Duodenal mucosa (tissue), 2 donors: ENCODE measurements around the gene IL24.

ENCODE experiments used
- H3K27ac ChIP-seq: one replicate; pipeline ENCODE4 v1.7.0; 2013; ENCODE audit warnings: low read depth, low read length
- H3K27me3 ChIP-seq, 2 donors: one replicate each; pipeline ENCODE4 v1.7.0; 2013; ENCODE audit warnings: low read length in 2 of 2, control low read depth in 1 of 2; ENCODE audit not compliant: insufficient read depth in 2 of 2, control insufficient read depth in 1 of 2
- H3K36me3 ChIP-seq, 2 donors: one replicate each; pipeline ENCODE4 v1.7.0; 2013; ENCODE audit warnings: low read length in 2 of 2, control low read depth in 1 of 2; ENCODE audit not compliant: insufficient read depth in 2 of 2, control insufficient read depth in 1 of 2
- H3K4me1 ChIP-seq, 2 donors: one replicate each; pipeline ENCODE4 v1.7.0; 2013; ENCODE audit warnings: low read length in 2 of 2, control low read depth in 1 of 2; ENCODE audit not compliant: insufficient read depth in 2 of 2, control insufficient read depth in 1 of 2
- H3K4me3 ChIP-seq, 2 donors: one replicate each; pipeline ENCODE4 v1.7.0; 2013; ENCODE audit warnings: low read length in 2 of 2, low read depth in 1 of 2
- H3K9ac ChIP-seq, 2 donors: one replicate each; pipeline ENCODE4 v1.7.0; 2013; ENCODE audit warnings: low read length in 2 of 2, low read depth in 1 of 2
- H3K9me3 ChIP-seq, 2 donors: one replicate each; pipeline ENCODE4 v1.7.0; 2013; ENCODE audit warnings: low read length in 2 of 2, control low read depth in 1 of 2; ENCODE audit not compliant: control insufficient read depth in 1 of 2

Gene IL24

GRCh38 chr1:206860165-206860564 is 37.1 kb upstream of the IL24 start:
- Histone ChIP-seq H3K27ac (no peak overlapping the region), H3K9me3 (no peaks in the 10 kb centered on the region), H3K36me3 (no peaks in the 10 kb centered on the region), H3K4me3 (no peak overlapping the region), H3K4me1 (no peaks in the 10 kb centered on the region), H3K27me3 (peaks cover 3 to 6% of the 10 kb centered on the region in 2 donors), H3K9ac (no peak overlapping the region)

DNA sequence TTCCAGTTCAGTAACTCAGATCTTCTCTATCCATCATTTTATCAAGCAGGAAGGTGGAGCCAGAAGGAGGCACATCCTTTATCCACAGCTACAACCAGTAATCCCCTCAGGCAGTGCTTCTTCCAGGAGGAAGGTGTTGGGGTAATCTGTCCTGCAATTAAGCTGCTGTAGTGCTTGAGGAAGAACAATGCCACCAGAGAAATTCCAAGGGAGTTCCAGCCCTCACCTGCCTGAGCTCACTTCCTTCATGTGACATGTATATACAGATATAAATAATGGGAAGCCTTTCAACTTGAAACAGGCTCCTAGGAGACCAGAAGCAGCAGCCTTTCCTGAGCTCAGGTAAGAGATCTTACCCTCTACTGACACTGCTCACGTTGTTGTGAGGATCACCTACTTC is 34.0 kb upstream of the IL24 start:
- H3K4me1 ChIP-seq: no peaks in the 10 kb centered on the region
- H3K36me3 ChIP-seq: no peaks in the 10 kb centered on the region
- no peak overlapping the region for H3K27ac ChIP-seq
- no peak overlapping the region for H3K9ac ChIP-seq
- H3K4me3 ChIP-seq: no peak overlapping the region
- no peaks in the 10 kb centered on the region for H3K9me3 ChIP-seq
- H3K27me3 ChIP-seq: peaks cover 6 to 7% of the 10 kb centered on the region in 2 donors

- Histone ChIP-seq H3K27me3 (peaks cover 7 to 8% of the 10 kb centered on the region in 2 donors), H3K9me3 (no peaks in the 10 kb centered on the region), H3K4me1 (no peaks in the 10 kb centered on the region), H3K36me3 (no peaks in the 10 kb centered on the region), H3K27ac (no peak within 1 kb of the TSS), H3K4me3 (no peak within 1 kb of the TSS), H3K9ac (no peak within 1 kb of the TSS)
Measured at GRCh38 chr1:206864939-206865671, 32.1 kb upstream of the IL24 start, which contains the start of gene IL20. TSS of gene IL20 (plus strand) at chr1:206865623. CDS start at chr1:206865853, 230 bp downstream.

DNA sequence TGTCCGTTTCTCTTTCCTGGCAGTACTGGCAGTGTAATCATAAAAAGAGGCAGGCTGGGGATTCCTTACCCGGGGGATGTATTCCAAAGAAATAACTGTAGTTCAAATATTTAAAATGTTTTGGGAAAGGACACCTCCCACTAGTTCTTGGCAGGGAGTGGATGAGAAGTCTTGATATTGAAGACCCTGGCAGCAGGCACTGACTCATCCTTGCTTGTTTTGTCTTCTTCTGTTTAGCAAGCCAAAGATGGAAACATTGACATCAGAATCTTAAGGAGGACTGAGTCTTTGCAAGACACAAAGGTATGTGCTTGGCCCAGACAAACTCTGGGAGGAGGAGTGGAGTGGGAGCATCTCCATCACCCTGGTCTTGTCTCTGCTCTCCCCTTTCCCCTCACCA is 31.2 kb upstream of the IL24 start:
- no peak overlapping the region for H3K9ac ChIP-seq
- no peak overlapping the region for H3K27ac ChIP-seq
- H3K4me3 ChIP-seq: no peak overlapping the region
- no peaks in the 10 kb centered on the region for H3K36me3 ChIP-seq
- H3K27me3 ChIP-seq: peaks cover 4 to 7% of the 10 kb centered on the region in 2 donors
- no peaks in the 10 kb centered on the region for H3K9me3 ChIP-seq
- no peaks in the 10 kb centered on the region for H3K4me1 ChIP-seq

GRCh38 chr1:206867239-206867638 is 30.0 kb upstream of the IL24 start:
- Histone ChIP-seq H3K9me3 (peaks cover 2 to 4% of the 10 kb centered on the region in 2 donors), H3K27ac (no peak overlapping the region), H3K4me1 (no peaks in the 10 kb centered on the region), H3K4me3 (no peak overlapping the region), H3K36me3 (no peaks in the 10 kb centered on the region), H3K9ac (no peak overlapping the region), H3K27me3 (peaks cover 2 to 7% of the 10 kb centered on the region in 2 donors)

DNA sequence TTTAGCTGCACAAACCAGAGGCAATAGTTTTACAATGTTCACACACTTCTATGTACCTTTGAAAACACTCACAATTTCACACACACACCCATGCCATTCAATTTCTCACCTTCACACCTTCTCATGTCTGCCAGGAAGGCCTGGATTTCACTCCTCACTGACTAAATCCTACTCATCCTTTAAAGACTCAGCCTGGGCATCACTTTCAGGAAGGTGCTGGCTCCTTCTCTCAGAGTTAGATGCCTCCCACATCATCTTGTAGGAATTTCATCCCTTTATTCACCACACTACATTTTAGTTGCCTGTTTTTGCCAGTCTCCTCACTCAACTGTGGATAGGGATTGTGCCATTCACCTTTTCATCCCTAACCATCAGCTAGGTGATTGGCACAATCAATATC is 29.5 kb upstream of the IL24 start:
- Histone ChIP-seq H3K4me1 (no peaks in the 10 kb centered on the region), H3K27ac (no peak overlapping the region), H3K4me3 (no peak overlapping the region), H3K9ac (no peak overlapping the region), H3K9me3 (peaks cover 2 to 7% of the 10 kb centered on the region in 2 donors), H3K27me3 (peaks cover 2 to 7% of the 10 kb centered on the region in 2 donors), H3K36me3 (no peaks in the 10 kb centered on the region)

DNA sequence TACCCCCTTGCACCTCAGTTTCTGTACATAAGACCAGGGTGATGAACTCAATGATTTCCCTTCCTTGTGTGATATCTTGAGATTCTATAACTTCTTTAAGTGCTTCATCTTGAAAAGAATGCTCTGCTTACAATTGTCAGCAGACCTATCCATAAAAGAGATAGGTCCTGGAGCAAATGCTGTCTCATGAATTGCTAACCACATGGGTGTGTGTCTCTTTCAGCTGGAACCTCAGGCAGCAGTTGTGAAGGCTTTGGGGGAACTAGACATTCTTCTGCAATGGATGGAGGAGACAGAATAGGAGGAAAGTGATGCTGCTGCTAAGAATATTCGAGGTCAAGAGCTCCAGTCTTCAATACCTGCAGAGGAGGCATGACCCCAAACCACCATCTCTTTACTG is 29.0 kb upstream of the IL24 start:
- H3K9me3 ChIP-seq: peaks cover 2 to 7% of the 10 kb centered on the region in 2 donors
- peaks cover 2 to 7% of the 10 kb centered on the region in 2 donors for H3K27me3 ChIP-seq
- H3K27ac ChIP-seq: no peak overlapping the region
- H3K4me3 ChIP-seq: no peak overlapping the region
- no peaks in the 10 kb centered on the region for H3K36me3 ChIP-seq
- no peaks in the 10 kb centered on the region for H3K4me1 ChIP-seq
- H3K9ac ChIP-seq: no peak overlapping the region

GRCh38 chr1:206872139-206872538 is 25.1 kb upstream of the IL24 start:
- Histone ChIP-seq H3K36me3 (no peaks in the 10 kb centered on the region), H3K9ac (no peak overlapping the region), H3K9me3 (peaks cover 6 to 14% of the 10 kb centered on the region in 2 donors), H3K4me3 (no peak overlapping the region), H3K27ac (no peak overlapping the region), H3K4me1 (no peaks in the 10 kb centered on the region), H3K27me3 (peaks cover 2 to 3% of the 10 kb centered on the region in 2 donors)

DNA sequence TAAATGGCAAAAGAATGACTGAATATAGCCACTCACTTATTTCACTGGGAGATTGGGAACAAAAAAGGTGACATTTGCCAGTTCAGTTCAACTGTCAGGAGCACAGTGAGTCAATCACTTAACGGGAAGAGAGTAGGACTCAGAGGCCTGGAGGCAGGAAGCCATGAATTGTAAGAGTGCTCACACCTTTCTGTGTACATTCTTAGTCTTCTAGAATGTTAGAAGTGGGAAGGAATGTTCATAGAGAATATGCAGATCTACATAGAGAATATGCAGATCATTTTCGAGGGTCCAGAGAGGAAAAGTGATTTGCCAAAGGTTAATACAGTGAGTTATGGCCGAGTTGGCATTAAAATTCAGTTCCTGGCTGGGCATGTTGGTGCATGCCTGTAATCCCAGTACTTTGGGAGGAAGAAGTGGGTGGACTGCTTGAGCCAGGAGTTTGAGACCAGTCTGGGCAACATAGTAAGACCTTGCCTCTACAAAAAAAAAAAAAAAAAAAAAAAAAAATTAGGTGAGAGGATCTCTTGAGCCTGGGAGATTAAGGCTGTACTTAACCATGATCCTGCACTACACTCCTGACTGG is 23.5 kb upstream of the IL24 start:
- Histone ChIP-seq H3K27me3 (peaks cover 0 to 2% of the 10 kb centered on the region in 2 donors), H3K36me3 (no peaks in the 10 kb centered on the region), H3K4me3 (no peak overlapping the region), H3K27ac (no peak overlapping the region), H3K9me3 (peaks cover 14 to 21% of the 10 kb centered on the region in 2 donors), H3K9ac (no peak overlapping the region), H3K4me1 (no peaks in the 10 kb centered on the region)

DNA sequence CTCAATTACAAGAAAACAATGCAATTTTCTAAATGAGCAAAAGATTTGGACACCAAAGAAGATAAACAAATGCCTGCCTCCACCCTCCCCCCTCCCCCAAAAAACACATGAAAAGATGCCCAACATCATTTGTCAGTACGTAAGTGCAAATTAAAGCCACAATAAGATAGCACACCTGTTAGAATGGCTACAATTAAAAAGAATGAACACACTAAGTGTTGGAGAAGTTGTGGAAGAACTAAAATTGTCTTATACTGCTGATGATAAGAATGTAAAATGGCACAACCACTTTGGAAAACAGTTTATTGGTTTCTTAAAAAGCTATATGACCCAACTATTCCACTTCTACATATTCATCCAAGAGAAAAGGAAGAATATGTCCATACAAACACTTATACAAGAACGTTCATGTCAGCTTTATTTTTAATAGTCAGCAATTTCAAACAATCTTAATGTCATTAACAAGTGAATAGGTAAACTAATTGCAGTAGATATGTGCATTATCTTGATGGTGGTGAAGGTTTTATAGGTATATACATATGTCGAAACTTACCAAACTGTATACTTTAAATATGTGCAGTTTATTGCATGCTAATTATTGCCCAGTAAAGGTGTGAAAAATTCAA is 21.4 kb upstream of the IL24 start:
- no peaks in the 10 kb centered on the region for H3K4me1 ChIP-seq
- no peak overlapping the region for H3K4me3 ChIP-seq
- no peaks in the 10 kb centered on the region for H3K27me3 ChIP-seq
- H3K9me3 ChIP-seq: peaks cover 15 to 21% of the 10 kb centered on the region in 2 donors
- no peaks in the 10 kb centered on the region for H3K36me3 ChIP-seq
- no peak overlapping the region for H3K27ac ChIP-seq
- H3K9ac ChIP-seq: no peak overlapping the region
